GM10248 (cell line): ENCODE data around the gene MIA3.

ENCODE experiments used
- CTCF ChIA-PET: fragments of 300-600 bp; sonication (Branson Sonifier 250); formaldehyde crosslinking; extraction: SDS; loops from one replicate; lab custom pipeline; 2021; ENCODE audit warnings: antibody characterized with exemption; lab: Yijun Ruan, JAX
- POLR2A ChIA-PET: fragments of 350-650 bp; sonication (Branson Sonifier 250); formaldehyde crosslinking; extraction: SDS; loops from one replicate; lab custom pipeline; 2020; ENCODE audit warnings: antibody characterized with exemption; lab: Yijun Ruan, JAX
- DNase-seq: peaks from one replicate; pipeline ENCODE4 v3.0.0; 2012; ENCODE audit errors: extremely low spot score
- TF ChIP-seq, protein P1 (sequence below): IDR thresholded peaks from 2 replicates; pipeline ENCODE4 v1.5.1; 2012; ENCODE audit warnings: mild to moderate bottlenecking, low read depth; ENCODE audit errors: extremely low read depth, missing control alignments, control extremely low read depth

The MIA3 gene

DNA sequence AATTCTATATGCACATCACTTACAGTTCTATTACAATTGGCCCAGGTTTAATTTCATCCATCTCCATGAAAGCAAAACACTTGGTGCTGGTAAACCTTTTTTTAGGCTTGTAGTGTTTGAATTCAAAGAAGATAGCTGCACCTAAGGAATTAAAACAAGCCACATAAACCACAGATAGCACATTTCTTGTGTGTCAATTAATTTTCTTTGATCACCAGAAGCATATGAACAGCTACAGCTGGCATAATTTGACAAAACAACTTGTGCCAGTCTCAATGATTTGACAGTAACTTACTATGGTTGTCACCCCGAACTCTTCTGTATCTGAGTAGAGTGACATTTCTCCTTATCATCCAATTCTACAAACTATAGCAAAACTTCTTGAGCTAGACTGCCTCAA, 52.2 kb downstream of the MIA3 start:
- TF ChIP-seq, protein P1, sequence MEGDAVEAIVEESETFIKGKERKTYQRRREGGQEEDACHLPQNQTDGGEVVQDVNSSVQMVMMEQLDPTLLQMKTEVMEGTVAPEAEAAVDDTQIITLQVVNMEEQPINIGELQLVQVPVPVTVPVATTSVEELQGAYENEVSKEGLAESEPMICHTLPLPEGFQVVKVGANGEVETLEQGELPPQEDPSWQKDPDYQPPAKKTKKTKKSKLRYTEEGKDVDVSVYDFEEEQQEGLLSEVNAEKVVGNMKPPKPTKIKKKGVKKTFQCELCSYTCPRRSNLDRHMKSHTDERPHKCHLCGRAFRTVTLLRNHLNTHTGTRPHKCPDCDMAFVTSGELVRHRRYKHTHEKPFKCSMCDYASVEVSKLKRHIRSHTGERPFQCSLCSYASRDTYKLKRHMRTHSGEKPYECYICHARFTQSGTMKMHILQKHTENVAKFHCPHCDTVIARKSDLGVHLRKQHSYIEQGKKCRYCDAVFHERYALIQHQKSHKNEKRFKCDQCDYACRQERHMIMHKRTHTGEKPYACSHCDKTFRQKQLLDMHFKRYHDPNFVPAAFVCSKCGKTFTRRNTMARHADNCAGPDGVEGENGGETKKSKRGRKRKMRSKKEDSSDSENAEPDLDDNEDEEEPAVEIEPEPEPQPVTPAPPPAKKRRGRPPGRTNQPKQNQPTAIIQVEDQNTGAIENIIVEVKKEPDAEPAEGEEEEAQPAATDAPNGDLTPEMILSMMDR: no peak
- DNase-seq: no peak
- ChIA-PET POLR2A (no interaction called here), CTCF (interaction anchor here (0.7 to 2.1 kb wide), 3 partner anchors 10 to 32 kb away, joined by 3 to 7 read pairs (median 4); no protein-coding TSS in a partner anchor)

DNA sequence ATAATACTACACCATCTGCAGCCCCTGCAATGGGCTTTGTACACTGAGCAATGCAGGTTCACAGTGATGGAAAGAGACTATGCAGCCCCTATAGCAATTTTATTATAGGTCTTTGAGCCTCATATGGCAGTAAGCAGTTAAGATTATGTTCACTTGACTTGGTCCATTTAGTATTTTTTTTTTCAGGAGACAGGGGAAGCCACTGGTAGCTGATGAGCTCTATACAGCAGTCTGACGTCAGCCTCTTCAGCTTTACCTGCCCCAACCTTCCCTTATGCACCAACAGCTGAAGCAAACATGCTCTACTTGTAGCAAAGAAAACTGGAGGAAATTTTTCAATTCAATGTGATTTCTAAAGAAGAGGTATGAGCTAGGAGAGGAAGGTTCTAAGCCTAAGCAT, 62.2 kb downstream of the MIA3 start:
- ChIA-PET CTCF (interaction anchor here (0.9 to 2.5 kb wide), 6 partner anchors 9 to 215 kb away, joined by 3 to 7 read pairs (median 3); no protein-coding TSS in a partner anchor), POLR2A (no interaction called here)
- DNase-seq: no peak
- TF ChIP-seq, protein P1: no peak

DNA sequence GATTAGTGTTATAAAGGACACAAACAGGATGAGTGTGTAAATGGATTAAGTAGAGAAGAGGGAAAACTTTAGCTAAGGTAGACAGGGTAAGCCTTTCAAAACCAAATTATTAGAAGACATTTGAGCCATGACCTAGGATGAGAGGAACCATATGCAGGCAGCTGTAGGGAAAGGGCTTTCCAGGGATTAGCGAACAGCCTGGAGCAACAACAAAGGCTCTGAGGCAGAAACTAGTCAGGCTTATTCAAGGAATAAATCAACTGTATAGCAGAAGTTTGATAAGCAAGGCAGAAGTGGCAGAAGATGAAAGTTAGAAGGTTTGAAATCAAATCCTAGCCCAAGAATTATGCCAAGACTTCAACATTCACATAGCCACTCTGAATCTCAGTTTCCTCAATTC, 73.1 kb downstream of the MIA3 start:
- CTCF ChIA-PET: no interaction called here
- TF ChIP-seq, protein P1: no peak
- no peak for DNase-seq

DNA sequence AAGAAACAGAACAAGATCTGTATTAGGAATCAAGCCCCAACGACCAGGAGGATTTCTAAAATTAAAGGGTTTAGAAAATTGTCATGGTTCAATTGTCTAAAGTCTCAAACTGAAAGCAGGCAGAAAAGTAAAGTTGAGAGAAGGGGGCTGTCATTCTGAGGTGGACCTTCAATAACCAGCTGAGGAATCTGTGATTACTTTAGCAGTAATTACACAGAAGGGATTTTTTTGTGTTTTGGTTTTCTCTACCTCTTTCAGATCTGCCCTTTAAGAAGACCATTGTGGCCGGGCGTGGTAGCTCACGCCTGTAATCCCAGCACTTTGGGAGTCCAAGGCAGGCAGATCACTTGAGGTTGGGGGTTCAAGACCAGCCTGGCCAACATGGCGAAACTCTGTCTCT, 77.0 kb downstream of the MIA3 start:
- POLR2A ChIA-PET: no interaction called here
- TF ChIP-seq, protein P1: no peak
- DNase-seq: no peak
- CTCF ChIA-PET: interaction anchor here (1.1 to 1.8 kb wide), 4 partner anchors 10 to 42 kb away, joined by 3 to 5 read pairs (median 4); partner anchors contain the start of genes AIDA and BROX

More for the DNA sequence above, 73.1 kb downstream of the MIA3 start:
- POLR2A ChIA-PET: no interaction called here

DNA sequence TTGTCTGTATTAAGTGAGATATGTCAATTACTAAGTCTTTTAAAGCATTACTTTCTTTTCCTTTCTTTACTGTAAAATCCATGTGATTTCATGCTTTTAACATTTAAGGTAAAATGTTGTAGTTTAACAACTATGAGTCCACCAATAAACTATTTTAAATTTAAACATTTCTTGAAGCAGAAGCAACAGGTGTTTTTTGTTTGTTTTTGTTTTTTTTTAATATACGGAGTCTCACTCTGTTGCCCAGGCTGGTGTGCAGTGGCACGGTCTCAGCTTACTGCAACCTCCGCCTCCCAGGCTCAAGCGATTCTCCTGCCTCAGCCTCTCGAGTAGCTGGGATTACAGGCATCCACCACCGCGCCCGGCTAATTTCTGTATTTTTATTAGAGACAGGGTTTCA, 78.8 kb downstream of the MIA3 start:
- DNase-seq: no peak
- TF ChIP-seq, protein P1: no peak
- CTCF ChIA-PET: no interaction called here
- POLR2A ChIA-PET: no interaction called here

DNA sequence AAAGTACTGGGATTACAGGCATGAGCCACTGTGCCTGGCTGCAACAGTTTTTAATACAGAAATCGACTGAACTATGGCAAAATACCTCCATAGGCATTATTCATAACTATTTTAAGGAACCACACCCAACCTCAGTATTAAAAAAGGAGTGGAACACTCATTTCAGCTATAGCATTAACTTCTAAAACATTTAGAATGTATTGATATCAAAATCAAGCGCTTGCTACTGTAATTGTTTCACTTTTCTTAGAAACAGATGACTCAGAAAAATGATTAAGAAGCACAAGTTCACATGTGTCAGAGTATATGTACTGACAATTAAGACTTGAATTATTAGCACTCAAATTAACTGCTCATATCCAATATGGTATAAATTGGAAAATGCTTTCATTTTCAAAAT, 79.3 kb downstream of the MIA3 start:
- ChIA-PET CTCF (no interaction called here), POLR2A (no interaction called here)
- TF ChIP-seq, protein P1: no peak
- no peak for DNase-seq
